H1 (cell line): Measurements from ENCODE around the gene TXNIP. TPM values are rescaled to one million over a fixed set of nuclear protein-coding genes. Genes with fewer than 3 reads are reported as not detected.

Source experiments
- CBX8 ChIP-seq: fragments of 300-800, 300-1000 bp; sonication (generic); IDR thresholded peaks from 2 replicates; pipeline ENCODE4 v1.7.1; 2016; ENCODE audit warnings: low read depth, low read length, borderline replicate concordance
- FOSL1 ChIP-seq: IDR thresholded peaks from 2 replicates; pipeline ENCODE4 v1.6.1; 2011; ENCODE audit warnings: mild to moderate bottlenecking, low read depth, low read length, moderate library complexity; ENCODE audit not compliant: insufficient read depth
- GABPA ChIP-seq: IDR thresholded peaks from 2 replicates; pipeline ENCODE4 v1.6.1; 2011; ENCODE audit warnings: mild to moderate bottlenecking, low read length, moderate library complexity, borderline replicate concordance; ENCODE audit not compliant: insufficient read depth
- GTF2F1 ChIP-seq: IDR thresholded peaks from 2 replicates; pipeline ENCODE4 v1.6.1; 2012; ENCODE audit warnings: low read depth, low read length, improper control_type of control experiment, borderline replicate concordance
- PHF8 ChIP-seq: fragments of 200-600 bp; sonication (generic); conservative IDR thresholded peaks from 2 replicates; pipeline ENCODE4 v1.7.1; 2012; ENCODE audit warnings: low read depth, mild to moderate bottlenecking, inconsistent platforms, low read length, moderate library complexity
- RNF2 ChIP-seq: fragments of 200-900, 300-1000 bp; sonication (generic); IDR thresholded peaks from 2 replicates; pipeline ENCODE4 v1.7.1; 2016; ENCODE audit warnings: borderline replicate concordance, low read depth, mild to moderate bottlenecking, antibody characterized with exemption, low read length; ENCODE audit not compliant: poor library complexity, severe bottlenecking; ENCODE audit errors: missing control alignments
- SIRT6 ChIP-seq: IDR thresholded peaks from one replicate; pipeline ENCODE4 v1.7.1; 2012; ENCODE audit warnings: low read length, inconsistent platforms
- SIX5 ChIP-seq: IDR thresholded peaks from 2 replicates; pipeline ENCODE4 v1.6.1; 2011; ENCODE audit warnings: mild to moderate bottlenecking, low read depth, low read length
- TAF7 ChIP-seq: optimal IDR thresholded peaks from 2 replicates; pipeline ENCODE3; 2011; ENCODE audit warnings: low read depth, mild to moderate bottlenecking, inconsistent platforms, low read length, moderate library complexity, borderline replicate concordance
- ZNF274 ChIP-seq: IDR thresholded peaks from 2 replicates; pipeline ENCODE4 v1.7.0; 2012; ENCODE audit warnings: low read length, borderline replicate concordance; ENCODE audit errors: extremely low read depth
- polyA plus RNA-seq, 7 experiments: library from polyadenylated mRNA; depleted of rRNA in 3 of 7; stranded (reverse) in 5 of 7; unstranded in 2 of 7; fragments of >200 nt in 5 of 7; fragments of 200-250 nt in 2 of 7; gene quantifications; 1 replicate in 5 of 7; 2 replicates in 1 of 7; 4 replicates in 1 of 7; pipeline versions ENCODE4 v1.2.1 to v1.2.3, GENCODE V29; 2011 to 2013; ENCODE audit warnings: missing spikeins in 2 of 7, mixed read lengths in 2 of 7
- total RNA-seq: library from RNA; stranded (reverse); fragmentation: NEBNext Ultra II Directional; extraction: Animal tissue kit (Norgen Biotek cat#: 25700); gene quantifications from 2 replicates; pipeline ENCODE4 v1.2.1, GENCODE V29; 2021

Gene TXNIP
- total and polyA plus RNA-seq, 2 of the 8 experiments (the other 6 are each of a cell fraction or from before 2014, with no cell fraction given), result 12.3 to 56.8 TPM

GRCh38 chr1:146022403-146023127 is 26.2 kb upstream of the TXNIP start (continued):
- TF ChIP-seq TAF7 (no peak), GTF2F1 (no peak), FOSL1 (no peak), GABPA (no peak), PHF8 (no peak), SIX5 (no peak), SIRT6 (no peak), RNF2 (no peak), CBX8 (no peak), ZNF274 (no peak)
- TF ChIP-seq, all 59 proteins: peak for 0
